PFSK-1 (cell line): ENCODE measurements around the gene RAB31.

Experiments used
- FOXP2 ChIP-seq: optimal IDR thresholded peaks from 2 replicates; pipeline ENCODE3; 2011; ENCODE audit warnings: borderline replicate concordance, control low read depth, inconsistent platforms; ENCODE audit not compliant: insufficient read depth; ENCODE audit errors: extremely low read length, extremely low read depth
- POLR2AphosphoS5 ChIP-seq: IDR thresholded peaks from 2 replicates; pipeline ENCODE4 v1.6.1; 2012; ENCODE audit warnings: low read depth, mild to moderate bottlenecking, control low read depth, low read length, moderate library complexity
- SIN3A ChIP-seq: IDR thresholded peaks from 2 replicates; pipeline ENCODE4 v1.6.1; 2012; ENCODE audit warnings: mild to moderate bottlenecking, low read length, moderate library complexity, borderline replicate concordance; ENCODE audit not compliant: insufficient read depth
- TAF1 ChIP-seq: IDR thresholded peaks from 2 replicates; pipeline ENCODE4 v1.6.1; 2012; ENCODE audit warnings: low read length, control low read depth, borderline replicate concordance; ENCODE audit not compliant: insufficient read depth
- TF ChIP-seq, protein P1 (sequence below), 2 experiments: IDR thresholded peaks; 2 replicates each; pipeline versions ENCODE4 v1.6.1 to v1.8.0; 2011 to 2012; ENCODE audit warnings: low read depth in 2 of 2, low read length in 2 of 2, control low read depth in 1 of 2, inconsistent platforms in 1 of 2, mild to moderate bottlenecking in 1 of 2, moderate library complexity in 1 of 2; ENCODE audit not compliant: insufficient read depth in 1 of 2

RAB31 gene

DNA sequence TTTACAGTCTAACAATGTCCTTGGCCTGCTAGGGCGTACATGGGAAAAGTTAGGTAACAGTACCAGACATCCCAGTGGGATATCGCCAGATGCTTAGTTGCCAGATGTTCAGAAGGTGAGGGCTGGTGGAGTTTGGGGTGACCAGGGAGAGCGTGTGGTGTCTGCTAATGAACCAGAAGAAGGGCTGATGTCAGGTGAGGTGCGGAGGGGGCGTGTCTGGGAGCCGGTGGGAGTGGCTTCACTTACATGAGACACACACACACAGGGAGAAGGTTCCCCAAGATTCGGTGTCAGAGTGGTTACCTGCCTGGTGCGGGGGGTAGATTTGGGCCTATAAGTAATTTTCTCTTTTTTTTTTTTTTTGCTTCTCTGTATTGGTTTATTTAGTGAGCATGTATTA lies 12.2 kb downstream of the RAB31 start:
- TF ChIP-seq, protein P1, sequence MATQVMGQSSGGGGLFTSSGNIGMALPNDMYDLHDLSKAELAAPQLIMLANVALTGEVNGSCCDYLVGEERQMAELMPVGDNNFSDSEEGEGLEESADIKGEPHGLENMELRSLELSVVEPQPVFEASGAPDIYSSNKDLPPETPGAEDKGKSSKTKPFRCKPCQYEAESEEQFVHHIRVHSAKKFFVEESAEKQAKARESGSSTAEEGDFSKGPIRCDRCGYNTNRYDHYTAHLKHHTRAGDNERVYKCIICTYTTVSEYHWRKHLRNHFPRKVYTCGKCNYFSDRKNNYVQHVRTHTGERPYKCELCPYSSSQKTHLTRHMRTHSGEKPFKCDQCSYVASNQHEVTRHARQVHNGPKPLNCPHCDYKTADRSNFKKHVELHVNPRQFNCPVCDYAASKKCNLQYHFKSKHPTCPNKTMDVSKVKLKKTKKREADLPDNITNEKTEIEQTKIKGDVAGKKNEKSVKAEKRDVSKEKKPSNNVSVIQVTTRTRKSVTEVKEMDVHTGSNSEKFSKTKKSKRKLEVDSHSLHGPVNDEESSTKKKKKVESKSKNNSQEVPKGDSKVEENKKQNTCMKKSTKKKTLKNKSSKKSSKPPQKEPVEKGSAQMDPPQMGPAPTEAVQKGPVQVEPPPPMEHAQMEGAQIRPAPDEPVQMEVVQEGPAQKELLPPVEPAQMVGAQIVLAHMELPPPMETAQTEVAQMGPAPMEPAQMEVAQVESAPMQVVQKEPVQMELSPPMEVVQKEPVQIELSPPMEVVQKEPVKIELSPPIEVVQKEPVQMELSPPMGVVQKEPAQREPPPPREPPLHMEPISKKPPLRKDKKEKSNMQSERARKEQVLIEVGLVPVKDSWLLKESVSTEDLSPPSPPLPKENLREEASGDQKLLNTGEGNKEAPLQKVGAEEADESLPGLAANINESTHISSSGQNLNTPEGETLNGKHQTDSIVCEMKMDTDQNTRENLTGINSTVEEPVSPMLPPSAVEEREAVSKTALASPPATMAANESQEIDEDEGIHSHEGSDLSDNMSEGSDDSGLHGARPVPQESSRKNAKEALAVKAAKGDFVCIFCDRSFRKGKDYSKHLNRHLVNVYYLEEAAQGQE (IDR thresholded peaks at IDR 0.05; ENCODE audit: insufficient read depth in 1 of 2, low read depth in 2 of 2, low read length in 2 of 2), result no peak
- TF ChIP-seq TAF1 (no peak), POLR2AphosphoS5 (no peak), FOXP2 (no peak), SIN3A (no peak)

DNA sequence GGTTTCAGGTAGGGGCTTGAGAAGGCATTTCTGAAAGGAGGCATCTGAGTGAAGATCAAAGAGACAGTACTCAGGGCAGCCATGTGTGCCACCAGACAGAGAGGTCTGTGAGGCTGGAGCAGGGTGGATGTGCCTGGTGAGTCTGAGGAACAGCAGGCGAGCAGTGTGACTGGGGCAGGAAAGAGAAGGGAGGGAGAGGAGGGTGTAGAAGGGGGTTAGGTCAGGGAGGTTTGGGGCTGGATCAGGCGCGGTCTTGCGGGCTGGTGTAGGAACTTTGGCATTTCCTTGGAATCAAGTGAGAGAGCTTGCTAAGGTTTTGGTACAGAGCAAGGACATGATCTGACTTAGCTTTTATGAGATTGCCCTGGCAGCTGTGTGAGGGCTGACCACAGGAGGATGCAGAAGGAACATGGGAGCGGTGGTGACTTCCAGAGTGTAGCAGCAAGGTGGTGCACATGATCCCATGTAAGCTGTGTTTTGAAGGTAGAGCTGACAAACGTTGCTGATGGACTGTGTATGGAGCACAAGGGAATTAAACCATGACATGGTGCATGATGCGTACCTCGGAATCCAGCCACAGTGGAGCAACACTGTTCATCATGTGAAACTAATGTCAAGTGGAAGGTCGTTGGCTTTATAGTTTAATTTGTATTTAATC lies 13.9 kb downstream of the RAB31 start:
- no peak for TF ChIP-seq FOXP2

DNA sequence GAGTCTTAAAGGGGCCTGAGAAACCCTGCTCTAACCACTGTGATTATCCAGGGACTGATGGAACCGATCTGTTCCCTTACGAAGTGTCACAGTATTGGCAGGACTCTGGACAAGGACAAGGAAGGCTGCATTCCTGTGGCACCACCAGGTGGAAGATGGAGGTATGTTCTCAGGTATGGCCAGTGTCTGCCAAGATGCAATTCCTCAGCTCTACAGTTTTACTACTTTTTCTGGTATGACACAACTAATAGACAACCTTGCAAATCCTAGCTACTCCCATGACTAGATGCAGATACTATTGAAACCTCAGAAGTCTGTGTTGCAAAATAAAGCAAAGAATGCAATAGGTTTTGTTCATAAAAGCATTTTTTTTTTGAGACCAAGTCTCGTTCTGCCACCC lies 14.6 kb downstream of the RAB31 start:
- no peak for TF ChIP-seq POLR2AphosphoS5
- TF ChIP-seq, protein P1 (IDR thresholded peaks at IDR 0.05; ENCODE audit: insufficient read depth in 1 of 2, low read depth in 2 of 2, low read length in 2 of 2), result no peak
- TF ChIP-seq FOXP2, result no peak
- TF ChIP-seq TAF1, result no peak
- TF ChIP-seq SIN3A, result no peak

DNA sequence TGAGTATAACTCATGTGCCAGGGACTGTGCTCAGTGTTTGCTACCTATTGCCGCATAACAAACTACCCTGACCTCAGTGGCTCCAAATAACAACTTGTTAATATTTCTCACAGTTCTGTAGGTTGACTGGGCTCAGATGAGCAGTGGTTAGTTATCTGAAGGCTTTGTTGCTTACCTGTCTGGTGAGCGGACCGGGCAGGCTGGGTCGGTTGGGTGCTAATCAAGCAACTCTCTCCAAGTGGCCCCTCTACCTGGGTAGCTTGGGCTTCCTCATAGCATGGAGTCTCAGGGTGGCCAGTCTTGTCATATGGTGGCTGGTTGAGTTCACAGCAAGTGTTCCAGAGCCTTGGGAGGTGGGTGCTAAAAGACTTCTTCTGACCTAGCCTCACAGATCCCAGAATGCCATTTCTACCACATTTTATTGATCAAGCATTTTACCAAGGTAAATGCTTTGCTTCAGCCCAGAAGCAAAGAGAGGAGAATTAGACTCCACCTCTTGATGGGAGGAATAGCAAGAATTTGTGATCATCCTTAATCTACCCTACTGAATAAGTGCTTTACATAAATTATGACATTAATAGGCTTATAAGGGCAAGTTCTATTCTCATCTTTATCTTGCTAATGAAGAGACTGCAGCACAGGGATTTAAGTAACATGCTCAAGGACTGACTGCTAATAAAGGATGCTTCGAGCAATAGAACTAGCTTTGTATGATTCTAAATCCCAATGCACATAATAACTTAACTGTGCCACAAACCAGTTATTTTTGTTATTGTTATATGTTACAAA lies 16.9 kb downstream of the RAB31 start:
- TF ChIP-seq, protein P1 (IDR thresholded peaks at IDR 0.05; ENCODE audit: insufficient read depth in 1 of 2, low read depth in 2 of 2, low read length in 2 of 2), result no peak
- no peak for TF ChIP-seq SIN3A
- no peak for TF ChIP-seq POLR2AphosphoS5

DNA sequence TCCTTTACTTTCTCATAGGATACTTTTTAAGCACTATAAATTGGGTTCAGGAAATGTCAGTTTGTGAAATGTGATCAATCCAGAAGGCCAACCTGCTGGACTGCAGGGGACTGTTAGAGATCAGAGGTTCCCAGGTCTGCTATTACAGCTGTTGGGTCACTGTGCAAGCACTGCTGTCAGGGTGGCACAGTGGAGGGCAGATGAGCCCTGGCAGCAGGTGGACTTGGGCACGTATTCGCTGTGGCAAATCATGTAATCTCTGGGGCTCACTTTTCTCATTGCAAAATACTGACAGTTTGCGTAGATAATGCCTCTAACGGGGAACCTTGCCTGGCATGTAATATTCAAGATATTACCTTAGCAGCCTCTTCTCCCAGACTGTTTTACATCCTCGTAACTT lies 18.1 kb downstream of the RAB31 start:
- no peak for TF ChIP-seq TAF1
- no peak for TF ChIP-seq SIN3A
- TF ChIP-seq, protein P1 (IDR thresholded peaks at IDR 0.05; ENCODE audit: insufficient read depth in 1 of 2, low read depth in 2 of 2, low read length in 2 of 2), result no peak
- TF ChIP-seq POLR2AphosphoS5, result no peak
- TF ChIP-seq FOXP2, result no peak
